HG02973 (cell line): ENCODE results near the gene CAMTA1.

Experiments used
- ATAC-seq: cut with Tn5 transposase; IDR thresholded peaks from one replicate; pipeline ENCODE4 v1.9.1; 2021; ENCODE audit warnings: moderate library complexity; ENCODE audit not compliant: unreplicated experiment

Gene CAMTA1

DNA sequence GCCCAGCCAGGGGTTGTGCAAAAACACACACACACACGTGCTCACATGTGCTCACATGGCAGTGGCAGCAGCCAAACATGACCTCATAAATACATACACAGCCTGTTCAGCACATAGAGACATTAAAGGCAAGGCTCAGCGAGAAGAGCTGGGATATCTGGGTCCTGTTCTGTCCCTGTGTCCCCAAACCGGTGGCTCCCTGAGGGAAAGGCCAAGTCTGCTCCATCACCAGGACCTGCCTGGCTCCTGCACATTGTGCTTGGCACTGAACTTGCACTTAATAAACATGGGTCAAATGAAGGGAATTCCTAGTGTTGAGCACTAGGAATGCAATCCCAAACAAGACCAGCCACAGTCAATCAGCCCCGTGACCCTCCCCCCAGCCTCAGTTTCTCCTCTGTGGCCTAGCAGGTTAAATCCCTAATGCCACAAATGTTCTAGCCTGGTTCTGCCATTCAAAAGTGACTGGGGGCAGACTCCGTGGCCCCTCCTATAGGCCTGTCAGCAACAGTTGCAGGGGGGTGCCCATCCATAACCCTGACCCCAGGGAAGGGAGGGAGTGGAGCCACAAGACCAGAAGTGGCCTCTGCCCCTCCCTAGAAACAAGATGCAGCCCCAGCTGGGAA, 825.0 kb downstream of the CAMTA1 start:
- no peak for ATAC-seq

DNA sequence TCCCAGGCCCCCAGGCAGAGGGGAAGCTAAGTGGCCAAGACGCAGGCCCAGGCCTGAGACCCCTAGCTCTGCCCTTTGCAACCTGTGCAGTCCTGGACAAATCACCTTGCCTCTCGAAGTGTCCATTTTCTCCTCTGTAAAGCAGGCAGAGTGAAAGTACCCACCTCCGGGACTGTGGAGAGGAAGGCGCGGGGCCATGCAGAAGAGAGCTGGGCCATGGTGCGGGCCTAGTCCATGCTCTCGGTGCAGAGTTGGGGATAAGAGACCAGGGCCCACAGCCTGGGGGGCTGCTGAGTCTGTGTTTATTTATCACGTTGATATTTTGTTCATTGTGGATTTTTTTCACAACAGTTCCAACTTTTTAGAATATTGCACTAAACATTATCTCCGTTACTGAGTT, 825.7 kb downstream of the CAMTA1 start:
- ATAC-seq, result no peak

- no peak for ATAC-seq
Observed at GRCh38 chr1:7611421-7612010, 826.3 kb downstream of the CAMTA1 start.

- no peak for ATAC-seq
Observed at GRCh38 chr1:7613106-7613850, 828.0 kb downstream of the CAMTA1 start.

GRCh38 chr1:7613851-7614205, 828.6 kb downstream of the CAMTA1 start:
- no peak for ATAC-seq

- no peak for ATAC-seq
Observed at GRCh38 chr1:7614576-7615074, 829.4 kb downstream of the CAMTA1 start.

- no peak for ATAC-seq
Observed at GRCh38 chr1:7615138-7615537, 829.9 kb downstream of the CAMTA1 start.

GRCh38 chr1:7616076-7616832, 831.0 kb downstream of the CAMTA1 start:
- no peak for ATAC-seq

DNA sequence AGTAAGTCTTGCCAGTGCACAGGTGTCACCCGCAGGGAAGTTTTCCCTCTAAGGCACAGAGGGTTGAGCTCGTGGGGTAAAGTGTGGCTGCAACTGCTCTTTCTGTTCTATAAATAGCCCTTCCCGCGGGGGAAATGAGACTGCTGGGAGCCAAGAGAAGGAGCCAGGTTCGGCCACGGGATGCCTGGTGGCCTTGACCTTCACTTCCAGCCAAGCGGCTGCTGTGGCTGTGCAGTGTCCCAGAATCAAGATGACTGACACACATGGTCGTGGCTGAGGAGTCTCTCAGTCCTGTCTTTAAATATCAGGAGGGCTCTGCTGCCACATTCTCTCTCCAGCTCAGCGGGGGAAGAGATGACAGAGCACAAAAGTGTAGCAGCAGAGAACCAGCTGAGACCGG, 831.7 kb downstream of the CAMTA1 start:
- no peak for ATAC-seq

DNA sequence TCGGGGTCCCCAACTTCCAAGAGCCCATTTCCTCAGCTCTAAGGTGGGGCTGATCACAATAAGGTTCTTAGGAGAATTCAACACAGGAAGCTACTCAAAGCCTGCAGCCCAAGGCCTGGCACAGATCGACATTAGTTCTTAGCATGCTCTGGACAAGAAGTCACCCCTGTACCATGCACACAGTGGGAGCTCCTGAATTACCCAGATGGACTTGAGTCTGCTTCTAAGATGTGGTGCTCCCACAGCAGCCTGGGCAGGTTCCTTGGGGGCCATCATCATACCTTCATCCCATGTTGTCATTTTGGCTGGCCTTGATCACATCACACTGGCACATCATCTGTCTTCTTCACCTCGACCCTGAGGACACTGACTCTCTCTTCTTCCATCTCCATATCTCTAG, 832.6 kb downstream of the CAMTA1 start:
- no peak for ATAC-seq

GRCh38 chr1:7620196-7620595, 834.9 kb downstream of the CAMTA1 start:
- no peak for ATAC-seq

DNA sequence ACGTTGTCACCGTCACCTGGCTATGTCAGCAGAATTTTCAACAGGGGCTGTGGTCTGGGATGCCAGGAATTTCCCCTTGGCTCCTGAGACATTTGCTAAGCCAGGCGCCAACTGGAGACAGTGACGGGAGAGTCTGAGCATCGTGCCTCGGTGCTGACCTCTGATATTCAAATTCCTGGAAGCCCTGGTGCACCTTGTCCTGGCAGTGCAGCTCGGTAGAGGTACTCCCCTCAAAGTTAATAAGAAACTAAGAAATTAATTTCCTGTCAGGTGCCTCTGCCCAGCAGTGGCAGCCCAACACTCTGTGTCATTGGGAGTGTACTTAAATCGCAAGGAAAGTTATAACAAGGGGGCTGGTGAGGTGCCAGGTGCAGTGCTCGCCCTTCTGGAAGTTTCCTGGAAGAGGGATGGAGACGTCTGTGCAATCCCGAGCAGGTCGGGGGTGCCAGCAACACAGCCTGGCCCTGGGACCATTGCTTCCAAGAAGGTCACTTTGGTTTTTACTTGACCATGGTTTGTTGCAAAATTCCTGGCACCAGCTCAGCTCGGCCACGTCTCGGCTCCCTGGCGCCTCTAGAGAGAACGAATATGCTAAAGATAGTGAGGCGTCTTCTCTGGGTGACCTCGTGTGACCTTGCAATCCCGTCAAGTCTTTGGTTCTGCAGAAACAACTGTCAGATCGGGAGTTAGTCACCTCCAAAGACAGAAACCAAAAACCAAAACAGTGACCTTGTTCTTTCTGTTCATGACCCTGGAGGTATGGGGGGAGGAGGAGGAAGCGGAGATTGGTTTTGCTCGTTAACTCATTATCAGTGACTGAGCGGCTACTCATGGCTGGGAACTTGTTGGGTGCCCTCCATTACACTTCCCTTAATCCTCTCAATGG, 836.3 kb downstream of the CAMTA1 start:
- no peak for ATAC-seq

GRCh38 chr1:7623842-7624241, 838.6 kb downstream of the CAMTA1 start:
- no peak for ATAC-seq

DNA sequence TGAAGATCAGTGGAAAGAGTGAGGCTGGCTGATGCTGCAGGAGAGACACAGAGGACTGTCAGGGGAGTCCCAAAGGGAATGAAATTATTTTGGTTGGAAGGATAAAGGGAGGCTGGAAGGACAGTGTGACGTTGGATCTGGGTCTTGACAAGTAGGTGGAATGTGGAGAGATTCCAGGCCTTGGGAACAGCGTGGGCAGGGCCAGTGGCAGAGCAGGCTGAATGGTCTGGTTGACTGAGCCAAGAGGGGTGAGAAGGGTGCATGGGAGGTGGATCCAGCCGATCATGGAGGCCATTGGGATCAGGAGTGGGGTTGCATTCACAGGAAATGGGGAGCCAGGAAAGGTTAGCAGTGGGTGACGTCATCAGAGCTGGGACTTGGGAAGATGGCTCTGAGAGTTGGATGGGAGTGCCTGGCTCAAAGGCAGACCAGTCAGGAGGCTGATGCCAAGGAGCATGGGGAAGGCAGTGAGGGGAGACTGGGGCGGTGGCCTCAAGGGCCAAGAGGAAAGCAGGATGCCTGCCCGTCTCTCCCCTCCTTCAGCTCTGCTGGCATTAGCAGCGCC, 839.6 kb downstream of the CAMTA1 start:
- ATAC-seq, result no peak

DNA sequence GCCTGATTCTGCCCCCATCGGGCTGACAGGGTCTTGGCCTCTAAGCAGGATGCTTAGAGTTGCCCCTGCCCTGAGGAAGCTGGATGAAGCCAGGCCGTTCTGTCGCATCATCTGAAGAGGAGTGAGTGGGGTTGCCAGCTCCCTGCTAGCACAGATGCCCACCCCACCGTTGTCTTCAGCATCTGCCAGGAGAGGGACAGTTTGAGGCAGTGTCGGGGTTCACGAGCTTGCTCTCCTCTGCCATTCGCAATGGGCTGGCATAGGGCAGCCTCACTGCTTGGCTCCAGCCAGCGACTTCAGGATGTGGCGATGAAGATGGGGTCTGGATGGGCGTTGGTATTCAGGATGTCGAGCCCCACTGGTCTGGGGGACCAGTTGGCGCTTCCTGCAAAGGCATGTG, 840.1 kb downstream of the CAMTA1 start:
- no peak for ATAC-seq

GRCh38 chr1:7628273-7628672, 843.0 kb downstream of the CAMTA1 start:
- no peak for ATAC-seq

DNA sequence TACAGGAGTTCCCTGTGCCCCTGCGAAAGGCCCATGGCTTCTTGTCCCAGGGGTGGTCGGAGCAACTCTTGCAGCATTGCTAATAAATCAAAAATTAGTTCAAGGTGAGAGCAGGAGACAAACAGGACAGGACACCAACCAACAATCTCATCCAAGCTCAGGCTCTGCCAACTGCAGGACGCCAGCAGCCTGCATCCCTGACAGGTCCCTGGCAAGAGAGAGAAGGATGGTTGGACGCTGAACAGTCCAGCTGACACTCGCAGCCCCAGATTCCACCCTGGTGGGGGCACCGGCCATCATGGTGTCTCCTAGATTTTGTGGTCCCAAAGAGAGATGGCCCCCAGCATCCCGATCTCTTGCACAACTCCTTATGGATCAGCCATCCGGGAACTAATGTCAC, 843.8 kb downstream of the CAMTA1 start:
- ATAC-seq, result no peak

GRCh38 chr1:7629465-7630195, 844.4 kb downstream of the CAMTA1 start:
- no peak for ATAC-seq

GRCh38 chr1:7630378-7630777, 845.1 kb downstream of the CAMTA1 start:
- ATAC-seq, result no peak

DNA sequence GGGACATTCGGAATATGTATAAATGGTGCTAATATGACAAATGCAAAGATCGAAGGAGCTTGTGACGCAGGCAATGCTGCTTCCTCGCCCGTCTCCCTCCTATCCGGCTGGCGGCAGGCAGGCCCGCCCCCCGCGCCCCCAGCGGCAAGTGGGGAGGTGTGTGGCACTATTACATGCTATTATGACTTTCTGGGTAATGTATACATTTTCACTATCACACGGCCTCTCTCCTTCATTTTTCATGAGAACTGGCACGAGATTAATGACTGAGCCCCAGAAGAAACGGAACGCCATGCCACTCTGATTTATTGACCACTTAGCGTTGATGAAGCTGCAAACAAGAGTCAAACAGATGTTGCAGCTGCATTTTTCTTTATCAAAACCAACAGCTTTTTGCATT, 846.9 kb downstream of the CAMTA1 start:
- no peak for ATAC-seq
